DMS153 treated with DMSO at 0.1 percent for 48 hours (cell line): Measurements from ENCODE around the gene BEGAIN.

Experiments
- DNase-seq: peaks from one replicate; lab custom pipeline; 2025; ENCODE audit not compliant: unreplicated experiment; lab: John Stamatoyannopoulos, UW

BEGAIN gene, protein sequence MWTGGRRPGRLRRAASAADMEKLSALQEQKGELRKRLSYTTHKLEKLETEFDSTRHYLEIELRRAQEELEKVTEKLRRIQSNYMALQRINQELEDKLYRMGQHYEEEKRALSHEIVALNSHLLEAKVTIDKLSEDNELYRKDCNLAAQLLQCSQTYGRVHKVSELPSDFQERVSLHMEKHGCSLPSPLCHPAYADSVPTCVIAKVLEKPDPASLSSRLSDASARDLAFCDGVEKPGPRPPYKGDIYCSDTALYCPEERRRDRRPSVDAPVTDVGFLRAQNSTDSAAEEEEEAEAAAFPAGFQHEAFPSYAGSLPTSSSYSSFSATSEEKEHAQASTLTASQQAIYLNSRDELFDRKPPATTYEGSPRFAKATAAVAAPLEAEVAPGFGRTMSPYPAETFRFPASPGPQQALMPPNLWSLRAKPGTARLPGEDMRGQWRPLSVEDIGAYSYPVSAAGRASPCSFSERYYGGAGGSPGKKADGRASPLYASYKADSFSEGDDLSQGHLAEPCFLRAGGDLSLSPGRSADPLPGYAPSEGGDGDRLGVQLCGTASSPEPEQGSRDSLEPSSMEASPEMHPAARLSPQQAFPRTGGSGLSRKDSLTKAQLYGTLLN

DNA sequence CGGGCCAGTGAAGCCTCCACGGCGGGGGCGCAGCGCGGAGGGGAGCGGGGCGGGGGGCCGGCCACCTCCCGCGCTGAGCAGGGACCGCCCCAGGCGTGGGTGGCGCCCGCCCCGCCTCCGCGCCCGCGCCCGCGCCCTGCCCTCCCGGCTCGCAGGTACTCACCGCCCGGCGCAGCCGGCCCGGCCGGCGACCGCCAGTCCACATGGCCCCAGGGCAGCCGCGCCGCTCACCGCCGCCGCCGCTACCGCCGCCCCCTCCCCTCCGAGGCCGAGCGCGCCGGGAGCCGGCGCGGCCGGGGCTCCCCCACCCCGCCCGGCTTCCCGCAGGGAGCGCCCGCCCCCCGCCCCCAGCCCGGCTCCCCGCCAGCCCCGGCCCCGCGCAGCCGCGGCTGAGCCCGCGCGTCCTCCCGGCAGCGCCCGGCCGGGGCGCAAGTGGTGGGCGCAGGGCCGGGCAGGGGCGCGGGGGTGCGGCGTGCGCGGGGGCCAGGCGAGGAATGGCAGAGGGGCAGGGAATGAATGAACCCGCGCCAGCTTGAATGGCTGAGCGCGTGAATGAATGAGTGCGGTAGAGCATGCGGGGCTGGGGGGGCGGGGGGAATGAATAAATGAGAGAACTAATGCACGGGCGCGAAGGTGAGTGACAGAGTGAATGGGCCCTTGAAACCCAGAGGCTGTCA lies at the start of gene BEGAIN:
TSS of gene BEGAIN (minus strand) at position 332 of the 677 bp plus-strand sequence. CDS start at position 205, 127 bp downstream.
- no peak for DNase-seq

DNA sequence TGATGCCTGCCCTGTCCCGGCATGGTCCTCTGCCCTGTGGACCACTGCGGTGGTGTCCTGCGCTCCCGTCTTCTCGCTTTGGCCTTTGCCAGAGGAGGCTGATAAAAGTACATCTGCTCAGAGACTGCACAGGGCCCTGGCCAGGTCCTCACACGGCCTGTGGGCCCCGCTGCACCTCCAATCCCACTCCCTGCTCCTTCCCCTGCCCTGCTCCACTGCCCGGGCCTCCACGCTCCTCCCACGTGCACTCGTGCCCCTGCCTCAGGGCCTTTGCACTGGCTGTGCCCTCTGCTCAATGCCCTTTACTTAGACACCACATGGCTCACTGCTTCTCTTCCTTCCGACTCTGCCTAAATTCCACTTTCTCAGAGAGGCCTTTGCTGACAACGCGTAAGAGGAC lies 49.3 kb upstream of the BEGAIN start:
- no peak for DNase-seq

DNA sequence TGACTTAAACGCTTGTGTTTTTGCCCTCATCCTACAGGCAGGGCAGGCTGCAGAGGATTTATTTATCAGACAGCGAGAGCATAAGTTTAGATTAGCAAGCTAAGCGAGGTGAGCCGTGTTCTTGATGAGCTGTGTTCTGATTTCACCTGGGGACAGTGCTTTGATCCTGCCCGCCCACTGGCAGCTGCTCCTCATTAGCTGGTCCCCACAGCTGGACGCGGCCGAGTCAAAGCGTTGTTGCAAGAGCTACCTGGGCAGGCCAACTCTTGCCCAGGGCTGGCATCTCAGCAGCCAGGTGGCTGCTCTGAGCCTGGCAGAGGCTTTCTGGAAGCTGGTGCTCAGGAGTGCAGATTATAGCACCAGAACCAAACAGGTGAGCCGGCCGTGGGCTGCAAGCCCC lies 46.8 kb upstream of the BEGAIN start:
- DNase-seq, result no peak

DNA sequence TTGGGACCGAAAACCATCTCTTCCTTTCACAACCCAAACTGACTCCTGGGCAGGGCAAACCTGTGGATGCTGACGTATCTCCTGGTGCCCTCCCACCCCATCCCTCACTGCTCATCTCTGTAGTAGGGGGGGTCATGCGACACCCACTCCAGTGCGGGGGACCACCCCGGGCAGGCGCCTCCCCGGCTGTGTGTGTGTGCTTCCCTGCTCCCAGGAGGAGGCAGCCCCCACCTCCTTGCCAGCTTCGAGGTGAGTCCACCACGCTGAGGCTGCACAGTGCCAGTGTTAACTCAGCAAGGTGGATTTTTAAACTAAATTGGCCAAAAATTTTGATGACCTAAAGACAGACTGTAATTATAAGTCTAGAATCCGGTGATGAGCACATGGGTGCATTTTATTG lies 46.2 kb upstream of the BEGAIN start:
- DNase-seq, result no peak

DNA sequence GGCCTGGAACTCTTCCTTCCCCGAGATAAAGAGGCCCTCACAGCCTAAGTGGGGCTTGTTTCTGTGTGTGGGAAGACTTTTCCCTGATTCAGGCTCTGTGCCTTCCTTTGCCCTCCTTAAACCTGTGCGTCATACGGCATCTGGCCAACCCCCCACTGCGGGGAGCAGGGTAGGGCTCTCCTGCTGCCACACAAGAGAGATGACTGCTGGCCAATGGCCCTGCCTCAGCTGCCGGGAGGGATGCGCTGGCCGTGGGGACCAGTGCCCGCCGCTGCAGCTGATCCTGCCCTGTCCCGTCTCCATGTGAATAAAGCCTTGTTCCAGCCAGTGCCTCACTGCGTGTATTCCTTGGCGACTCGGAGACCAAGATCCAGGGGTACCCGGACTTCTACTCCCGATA lies 42.5 kb upstream of the BEGAIN start:
- no peak for DNase-seq

DNA sequence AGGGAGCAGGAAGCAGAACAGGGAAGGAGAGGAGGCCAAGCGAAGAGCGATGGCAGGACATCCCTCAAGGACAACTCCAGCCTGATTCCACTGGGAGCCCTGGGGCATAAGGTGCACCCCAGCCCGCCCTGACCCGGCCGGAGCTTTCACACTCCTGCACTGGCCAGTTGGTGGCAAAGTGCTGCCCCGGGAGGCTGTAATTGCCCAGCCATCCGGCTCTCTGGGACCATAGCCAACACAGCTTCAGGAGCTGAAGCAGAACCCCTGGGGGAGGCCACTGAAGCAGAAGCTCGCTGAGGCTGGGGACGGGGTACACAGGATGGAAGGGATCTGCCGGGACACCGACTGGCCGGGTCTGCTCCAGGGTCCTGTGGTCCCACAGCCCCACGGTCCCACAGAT lies 41.9 kb upstream of the BEGAIN start:
- DNase-seq, result no peak

DNA sequence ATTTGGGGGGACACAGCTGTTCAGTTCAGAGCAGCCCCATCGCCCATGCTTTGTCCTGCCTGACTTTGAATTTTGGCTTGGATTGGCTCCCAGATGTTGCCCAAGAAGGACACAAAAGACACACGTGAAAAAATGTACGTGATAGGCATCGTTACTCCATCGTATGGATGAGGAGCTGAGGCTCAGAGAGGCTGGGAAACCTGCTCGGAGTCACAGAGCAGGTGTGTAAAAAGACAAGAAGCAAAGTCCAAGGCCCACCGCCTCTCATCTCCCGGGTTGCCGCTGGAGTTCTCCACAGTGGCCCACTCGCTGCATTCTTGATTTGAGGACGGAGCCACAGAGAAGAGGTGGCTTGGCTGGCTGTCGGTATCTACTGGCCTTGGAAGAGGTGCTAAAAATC lies 41.0 kb upstream of the BEGAIN start:
- no peak for DNase-seq

DNA sequence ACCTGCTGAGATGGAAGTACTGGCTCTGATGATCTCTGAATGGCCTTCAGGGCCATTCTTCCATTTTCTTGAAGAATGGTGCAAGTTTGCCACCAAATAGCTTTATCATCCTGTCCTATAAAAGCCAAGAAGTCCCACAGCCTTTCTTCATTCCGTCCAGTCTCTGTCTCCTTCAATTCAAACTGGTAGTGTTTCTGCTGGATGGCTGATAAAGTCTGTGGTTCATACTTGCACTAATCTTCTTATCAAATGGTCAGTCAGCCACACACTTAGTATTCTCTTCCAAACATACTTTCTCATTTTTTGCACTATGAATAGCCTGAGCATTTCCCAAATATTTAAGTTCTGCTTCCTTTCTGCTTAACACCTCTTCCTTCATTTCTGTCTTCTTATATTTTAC lies 39.4 kb upstream of the BEGAIN start:
- no peak for DNase-seq

DNA sequence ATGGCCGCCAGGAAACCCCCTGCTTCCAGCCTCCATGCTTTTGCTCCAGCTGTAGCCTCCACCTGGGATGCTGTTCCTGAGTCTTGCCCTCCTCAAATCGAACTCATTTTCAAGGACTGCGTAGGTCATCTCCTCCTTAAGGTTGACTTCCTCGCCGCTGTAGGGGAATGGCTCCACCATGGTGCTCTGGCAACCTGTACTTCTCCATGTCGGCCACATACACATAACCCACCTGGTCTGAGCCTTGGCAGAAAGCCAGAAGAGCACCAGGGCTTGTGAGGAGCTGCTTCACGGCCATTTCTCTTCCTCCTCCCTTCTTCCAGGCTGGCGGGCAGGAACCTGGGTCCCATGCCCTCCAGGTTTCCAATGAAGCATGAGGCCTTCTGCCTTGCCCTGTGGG lies 36.7 kb upstream of the BEGAIN start:
- DNase-seq, result no peak

DNA sequence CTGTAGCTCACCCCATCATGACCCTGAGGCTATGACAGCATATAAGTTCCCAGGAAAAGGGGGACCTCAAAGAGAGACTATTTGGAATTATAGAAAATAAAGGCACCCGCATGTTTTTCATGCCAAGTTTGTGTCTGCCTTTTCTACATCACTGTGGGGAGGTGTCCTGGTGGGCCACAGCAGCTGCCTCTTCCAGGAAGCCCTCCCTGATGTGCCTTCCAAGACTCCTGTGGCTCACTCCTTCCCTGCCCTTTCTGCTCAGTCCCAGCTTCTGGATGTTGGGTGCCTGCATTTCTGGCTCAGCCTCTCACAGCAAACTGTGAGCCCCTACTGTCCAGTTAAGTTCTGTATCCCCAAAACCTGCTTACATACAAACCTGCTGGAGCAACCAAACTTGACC lies 36.3 kb upstream of the BEGAIN start:
- no peak for DNase-seq

DNA sequence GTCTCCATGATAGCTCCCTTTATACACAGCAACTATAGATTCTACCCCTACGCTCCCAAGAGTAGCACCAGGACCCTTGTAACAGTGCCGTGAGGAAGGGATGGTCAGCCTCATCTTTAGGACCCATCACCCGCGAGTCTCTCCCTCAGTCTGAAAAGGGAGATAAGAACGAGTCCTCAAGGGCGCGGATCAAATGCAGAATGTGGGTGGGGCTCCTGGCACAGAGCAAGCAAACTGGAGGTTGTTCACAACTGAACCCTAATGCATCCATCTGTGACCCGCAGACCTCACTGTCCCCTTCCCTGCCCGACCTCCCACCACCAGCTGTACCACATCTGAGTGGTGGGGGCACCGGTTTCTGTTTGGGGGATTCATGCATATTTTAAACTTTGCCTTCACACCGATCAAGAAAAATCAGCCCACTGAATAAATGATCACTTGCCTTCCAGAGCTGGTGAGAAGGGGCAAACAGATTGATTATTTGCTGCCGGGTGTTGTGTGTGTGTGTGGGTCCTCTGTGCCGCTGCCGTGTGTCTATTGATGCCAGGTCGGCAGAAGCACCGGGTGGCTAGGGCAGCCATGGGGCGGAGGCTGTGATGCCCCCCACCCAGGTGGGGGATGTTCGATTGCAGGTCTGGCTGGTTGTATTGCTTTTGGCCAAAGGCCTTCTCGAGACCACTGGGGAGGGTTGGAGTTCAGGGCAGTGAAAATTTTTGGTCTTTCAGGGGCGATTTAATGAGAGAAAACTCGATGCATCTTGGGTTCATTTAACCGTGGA lies 35.7 kb upstream of the BEGAIN start:
- no peak for DNase-seq

DNA sequence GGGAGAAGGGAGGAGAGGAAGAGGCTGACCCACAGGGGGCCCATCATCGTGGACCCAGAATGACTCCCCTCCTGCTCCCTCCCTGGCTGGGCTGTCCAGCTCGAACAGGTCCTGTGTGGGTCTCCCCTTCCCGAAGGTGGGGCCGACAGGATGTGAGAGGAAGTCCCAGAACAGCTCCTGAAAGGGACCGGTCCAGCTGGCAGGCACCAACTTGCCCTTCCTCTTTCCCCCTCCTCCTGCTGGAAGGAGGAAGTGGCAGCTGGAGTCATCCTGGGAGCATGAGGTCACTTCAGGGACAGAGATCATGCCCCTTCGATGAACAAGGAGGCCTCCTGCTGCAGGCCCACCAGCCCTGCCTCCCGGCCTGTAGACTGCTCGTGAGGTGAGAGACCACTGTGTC lies 35.0 kb upstream of the BEGAIN start:
- DNase-seq, result no peak

DNA sequence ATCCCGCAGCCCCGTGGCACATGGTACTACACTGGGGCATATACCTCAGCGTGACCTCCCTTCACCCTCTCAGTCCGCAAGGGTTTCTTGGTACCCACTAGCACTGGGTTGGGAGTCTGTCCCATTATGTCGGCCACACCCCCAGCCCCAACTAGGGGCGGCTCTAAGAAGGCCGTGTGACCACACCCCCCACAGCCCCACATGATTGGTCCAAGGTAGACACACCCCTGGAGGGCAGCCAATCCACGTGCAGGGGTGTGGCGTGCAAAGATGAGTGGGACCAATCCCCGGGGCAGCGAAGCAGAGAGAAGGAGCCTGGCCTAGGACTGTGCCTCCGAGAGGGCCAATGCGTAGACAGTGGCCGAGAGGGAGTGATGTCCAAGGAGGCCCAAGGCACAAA lies 34.6 kb upstream of the BEGAIN start:
- DNase-seq, result no peak

DNA sequence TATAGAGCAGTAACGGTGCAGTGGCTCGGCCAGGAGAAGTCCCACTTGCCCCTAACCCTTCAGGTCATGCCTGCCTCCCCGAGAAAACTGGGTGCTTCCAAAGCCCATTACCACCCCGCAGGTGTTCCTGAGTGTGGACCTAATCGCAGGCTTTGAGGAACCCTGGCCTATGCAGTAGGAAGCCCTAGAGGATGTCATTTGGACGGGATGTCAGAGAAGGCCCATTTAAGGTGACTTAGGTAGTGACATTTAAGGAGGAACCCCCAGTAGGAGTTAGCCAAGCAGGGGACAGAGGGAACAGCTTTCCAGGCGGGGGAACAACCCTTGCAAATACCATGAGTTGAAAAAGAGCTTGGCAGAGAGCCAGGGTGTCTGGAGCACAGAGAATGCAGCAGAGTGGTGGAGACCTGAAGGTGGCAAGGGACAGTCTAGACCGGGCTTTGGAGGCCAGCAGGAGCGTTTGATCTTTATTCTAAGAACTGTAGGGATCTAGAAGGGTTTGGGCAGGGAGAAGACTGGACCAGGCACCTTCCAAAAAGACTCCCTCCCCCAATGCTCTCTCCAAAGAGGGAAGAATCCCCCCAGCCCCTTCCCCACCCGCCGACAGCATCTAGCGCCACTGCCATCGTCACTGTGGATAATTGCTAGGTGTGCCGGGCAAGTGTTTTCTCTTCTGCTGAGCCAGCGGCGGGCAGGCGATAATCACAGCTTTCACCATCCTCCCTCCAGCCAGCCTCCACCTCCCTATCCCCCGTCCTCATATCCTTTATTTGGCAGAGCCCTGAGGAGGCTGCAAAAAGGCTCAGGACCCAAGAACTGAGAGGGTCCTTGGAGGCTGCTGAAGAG lies 33.3 kb upstream of the BEGAIN start:
- no peak for DNase-seq

DNA sequence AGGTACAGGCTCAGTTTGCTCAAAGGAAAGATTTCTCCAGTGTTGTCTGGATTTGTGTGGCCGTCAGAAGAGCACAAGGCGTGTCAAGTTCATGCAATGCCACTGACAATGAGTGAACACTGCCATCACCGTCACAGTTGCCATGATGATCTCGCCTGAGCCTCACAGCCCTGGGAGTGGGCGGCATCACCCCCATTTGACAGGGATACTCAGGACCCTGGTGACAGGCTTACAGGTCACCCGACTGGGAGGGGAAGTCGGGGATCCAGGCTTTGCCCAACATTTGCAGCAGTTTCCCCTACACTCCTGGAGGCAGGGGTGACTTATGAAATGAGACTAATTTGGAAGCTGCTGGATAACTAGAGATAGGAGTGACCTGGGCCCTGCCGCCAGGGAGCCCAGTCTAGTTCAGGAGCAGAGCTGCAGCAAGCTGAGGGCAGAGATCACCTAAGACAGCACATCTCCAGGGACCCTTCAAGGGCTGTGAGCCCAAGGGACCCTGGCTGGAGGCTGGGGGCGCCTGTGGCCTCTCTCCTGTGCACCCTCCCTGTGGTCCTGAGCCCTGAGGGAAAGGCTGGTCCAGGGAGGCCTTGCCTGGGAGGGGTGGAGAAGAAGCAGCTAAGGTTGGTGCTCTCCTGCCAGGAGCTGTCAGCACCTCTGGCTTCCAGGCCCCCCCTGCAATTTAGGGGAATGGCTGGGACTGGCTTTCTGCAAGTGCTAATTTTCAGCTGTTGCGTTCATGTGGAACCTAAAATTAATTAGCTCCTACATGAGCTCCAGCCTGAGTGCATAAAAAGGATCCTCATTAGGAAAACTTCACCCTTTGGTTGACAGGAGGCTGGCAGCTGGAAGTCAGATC lies 32.4 kb upstream of the BEGAIN start:
- DNase-seq, result no peak

DNA sequence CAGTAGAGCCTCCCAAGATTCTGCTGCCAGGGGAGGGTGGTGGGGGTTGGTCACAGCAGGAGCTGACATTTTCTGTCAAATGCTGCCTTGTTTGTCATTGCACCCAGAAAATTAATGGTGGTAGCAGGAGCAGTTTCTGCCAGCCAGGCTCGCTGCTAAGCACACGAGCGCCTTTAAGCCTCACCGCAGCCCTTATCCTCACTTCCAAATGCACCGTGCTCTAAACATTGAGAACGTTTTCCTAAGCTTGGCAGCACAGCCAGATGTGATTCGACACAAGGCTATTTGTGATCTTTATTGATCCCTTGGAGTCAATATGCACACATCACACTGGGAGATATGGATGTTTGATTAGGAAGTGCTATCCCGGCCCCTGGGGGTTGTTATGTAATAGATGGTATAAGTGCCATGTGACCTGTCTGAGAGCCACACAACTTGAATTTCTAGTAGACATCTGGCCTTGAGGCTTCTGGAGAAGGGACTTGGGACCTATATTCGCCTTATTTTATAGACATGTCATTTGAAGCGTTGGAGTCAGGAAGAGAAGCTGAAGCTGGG lies 31.6 kb upstream of the BEGAIN start:
- DNase-seq, result no peak

DNA sequence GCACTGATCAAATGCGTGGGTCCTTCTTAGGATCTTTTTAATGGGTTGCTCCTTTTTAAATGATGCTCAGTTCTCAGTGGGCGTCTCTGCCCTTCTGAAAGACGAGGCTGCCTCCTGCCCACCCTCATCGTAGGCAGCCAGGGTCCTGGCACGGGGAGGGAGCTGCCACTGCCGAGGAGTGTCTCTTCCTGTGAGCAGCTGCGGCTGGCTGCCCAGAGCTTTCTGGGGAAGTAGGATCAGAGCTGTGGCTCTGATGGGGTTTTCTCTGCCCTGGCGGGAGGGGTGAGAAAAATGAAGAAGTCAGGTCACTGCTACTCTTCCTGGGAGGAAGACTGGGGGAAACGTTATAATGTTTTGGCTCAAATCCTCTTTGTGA lies 31.1 kb upstream of the BEGAIN start:
- no peak for DNase-seq

DNA sequence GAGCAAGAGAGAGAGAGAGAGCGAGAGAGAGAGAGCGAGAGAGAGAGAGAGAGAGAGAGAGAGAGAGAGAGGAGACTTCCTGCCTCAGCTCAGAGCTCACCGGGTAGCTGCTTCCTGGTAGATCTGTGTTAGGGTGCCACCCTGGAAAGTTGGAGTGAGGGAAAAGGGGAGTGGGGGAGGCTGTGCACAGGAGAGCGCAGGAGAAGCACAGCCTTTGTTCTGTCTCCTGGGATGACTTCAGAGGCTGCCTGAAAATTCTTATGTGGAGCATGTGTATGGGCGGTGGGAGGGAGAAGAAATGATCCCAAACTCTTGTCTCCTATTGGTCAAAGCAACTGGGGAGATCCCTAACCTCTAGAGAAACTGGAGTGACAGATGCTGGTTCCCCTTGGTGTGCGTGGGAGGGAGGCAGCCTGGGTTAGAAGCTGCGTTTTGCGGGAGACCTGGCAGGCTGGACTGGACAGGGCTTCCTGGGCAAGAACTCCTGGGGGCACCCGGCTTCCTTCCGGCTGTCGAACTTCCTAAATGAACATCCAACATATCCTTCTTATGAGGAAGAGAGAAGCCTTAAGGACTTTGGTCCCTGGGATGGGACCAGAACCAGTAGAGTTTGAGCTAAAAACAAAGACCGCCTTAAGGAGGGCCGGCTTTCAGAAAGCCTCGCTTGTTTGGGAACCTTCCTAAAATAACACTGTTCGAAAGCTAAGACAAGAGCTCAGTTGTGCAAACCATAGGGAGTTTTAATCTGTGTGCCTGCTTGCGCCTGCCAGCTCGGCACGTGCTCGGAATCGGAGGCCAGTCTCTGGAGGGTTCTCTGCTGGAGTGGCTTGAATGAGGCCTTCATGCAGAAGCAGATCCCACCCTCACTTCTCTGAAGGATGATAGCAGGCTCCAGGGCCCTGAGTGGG lies 30.4 kb upstream of the BEGAIN start:
- DNase-seq, result no peak
